HG03280 (cell line): Measurements from ENCODE around the gene PEBP1.
A peak's percentile ranks its signal among the peaks of the same experiment; 100 is the strongest.

Experiments used
- ATAC-seq: cut with Tn5 transposase; IDR thresholded peaks from one replicate; pipeline ENCODE4 v1.9.1; 2021; ENCODE audit warnings: mild to moderate bottlenecking, moderate library complexity; ENCODE audit not compliant: unreplicated experiment

Gene PEBP1

GRCh38 chr12:118135788-118136558 lies at the start of gene PEBP1:
PEBP1 (plus strand) TSS chr12:118136124; CDS start chr12:118136210, 86 bp downstream.
- peak; percentile 97 for ATAC-seq

DNA sequence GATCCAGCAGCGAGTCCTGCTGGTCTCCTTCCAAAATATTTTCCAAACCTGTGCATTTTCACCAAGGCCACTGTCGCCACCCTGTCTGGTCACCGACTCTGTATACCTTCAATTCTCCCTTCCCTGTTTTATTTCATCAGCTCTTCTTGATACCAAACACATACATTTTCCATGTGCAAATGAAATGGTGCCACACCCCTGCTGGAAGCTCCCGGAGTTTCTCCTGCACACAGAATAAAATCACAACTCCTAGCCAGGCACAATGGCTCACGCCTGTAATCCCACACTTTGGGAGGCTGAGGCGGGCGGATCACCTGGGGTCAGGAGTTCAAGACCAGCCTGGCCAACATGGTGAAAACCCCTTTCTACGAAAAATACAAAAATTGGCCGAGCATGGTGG lies 46.1 kb upstream of the PEBP1 start:
- no peak for ATAC-seq

DNA sequence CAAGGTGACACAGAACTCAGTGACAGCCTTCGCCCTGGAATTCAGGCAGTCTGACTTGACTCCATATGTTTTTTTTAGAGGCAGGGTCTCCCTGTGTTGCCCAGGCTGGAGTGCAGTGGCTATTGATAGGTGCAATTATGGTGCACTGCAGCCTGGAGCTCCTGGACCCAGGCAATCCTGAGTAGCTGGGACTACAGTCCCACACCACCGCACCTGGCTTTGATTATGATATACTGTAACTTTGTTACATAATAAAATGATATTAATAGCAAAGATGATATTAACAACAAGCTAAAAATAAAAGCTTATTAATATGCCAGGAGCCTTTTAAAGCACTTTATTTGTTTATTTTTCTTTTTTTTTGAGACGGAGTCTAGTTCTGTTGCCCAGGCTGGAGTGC lies 41.9 kb upstream of the PEBP1 start:
- ATAC-seq: no peak

- no peak for ATAC-seq
These were observed 37.5 kb upstream of the PEBP1 start for GRCh38 chr12:118098401-118098800.

DNA sequence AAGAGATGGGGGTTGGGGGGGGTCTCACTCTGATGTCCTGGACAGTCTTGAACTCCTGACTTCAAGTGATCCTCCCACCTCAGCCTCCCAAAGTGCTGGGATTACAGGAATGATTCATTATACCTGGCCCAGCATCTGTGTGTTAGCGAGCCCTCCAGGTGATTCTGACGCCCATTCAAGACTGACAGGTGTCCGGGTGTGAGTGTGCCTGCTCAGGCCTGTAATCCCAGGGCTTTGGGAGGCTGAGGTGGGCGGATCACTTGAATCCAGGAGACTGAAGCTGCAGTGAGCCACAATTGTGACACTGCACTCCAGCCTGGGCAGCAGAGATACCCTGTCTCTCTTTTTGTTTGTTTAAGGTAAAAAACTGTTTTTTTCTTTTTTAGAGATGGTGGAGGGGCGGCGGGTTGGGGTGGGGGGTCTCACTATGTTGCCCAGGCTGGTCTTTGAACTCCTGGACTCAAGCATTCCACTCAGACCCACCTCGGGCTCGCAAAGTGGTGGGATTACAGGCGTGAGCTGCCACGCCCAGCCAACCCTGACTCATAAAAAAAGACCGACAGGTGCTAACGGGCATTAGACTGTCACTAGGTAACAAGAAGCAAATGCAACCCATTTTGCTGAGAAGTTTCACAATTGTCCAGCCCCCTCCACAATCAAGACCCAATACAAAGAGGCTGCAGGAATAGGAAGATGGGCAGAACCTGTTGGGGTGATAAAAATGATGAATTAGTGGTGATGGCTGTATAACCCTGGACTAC lies 36.8 kb upstream of the PEBP1 start:
- no peak for ATAC-seq

DNA sequence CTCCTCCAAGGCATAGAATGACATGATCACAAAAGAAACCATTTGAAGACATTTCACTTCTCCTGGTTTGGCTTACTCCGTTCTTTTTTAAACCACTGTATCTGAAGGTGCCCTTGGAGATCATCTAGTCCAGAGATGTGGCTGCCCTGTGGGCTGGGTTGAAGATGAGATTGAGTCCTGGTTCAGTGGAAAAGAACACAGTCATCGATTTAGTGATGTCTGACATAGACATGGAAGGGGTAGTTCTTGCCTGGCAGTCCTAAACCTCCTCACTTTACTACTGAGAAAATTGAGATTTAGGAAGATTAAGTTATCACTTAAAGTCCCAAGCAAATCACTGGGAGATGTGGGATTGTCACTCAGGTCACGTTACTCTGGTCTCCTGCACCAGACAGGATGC lies 34.9 kb upstream of the PEBP1 start:
- ATAC-seq: no peak

- ATAC-seq: no peak
These were observed 33.9 kb upstream of the PEBP1 start for GRCh38 chr12:118102070-118102469.

- no peak for ATAC-seq
These were observed 33.3 kb upstream of the PEBP1 start for GRCh38 chr12:118102609-118103008.

GRCh38 chr12:118103201-118103600 lies 32.7 kb upstream of the PEBP1 start:
- no peak for ATAC-seq

DNA sequence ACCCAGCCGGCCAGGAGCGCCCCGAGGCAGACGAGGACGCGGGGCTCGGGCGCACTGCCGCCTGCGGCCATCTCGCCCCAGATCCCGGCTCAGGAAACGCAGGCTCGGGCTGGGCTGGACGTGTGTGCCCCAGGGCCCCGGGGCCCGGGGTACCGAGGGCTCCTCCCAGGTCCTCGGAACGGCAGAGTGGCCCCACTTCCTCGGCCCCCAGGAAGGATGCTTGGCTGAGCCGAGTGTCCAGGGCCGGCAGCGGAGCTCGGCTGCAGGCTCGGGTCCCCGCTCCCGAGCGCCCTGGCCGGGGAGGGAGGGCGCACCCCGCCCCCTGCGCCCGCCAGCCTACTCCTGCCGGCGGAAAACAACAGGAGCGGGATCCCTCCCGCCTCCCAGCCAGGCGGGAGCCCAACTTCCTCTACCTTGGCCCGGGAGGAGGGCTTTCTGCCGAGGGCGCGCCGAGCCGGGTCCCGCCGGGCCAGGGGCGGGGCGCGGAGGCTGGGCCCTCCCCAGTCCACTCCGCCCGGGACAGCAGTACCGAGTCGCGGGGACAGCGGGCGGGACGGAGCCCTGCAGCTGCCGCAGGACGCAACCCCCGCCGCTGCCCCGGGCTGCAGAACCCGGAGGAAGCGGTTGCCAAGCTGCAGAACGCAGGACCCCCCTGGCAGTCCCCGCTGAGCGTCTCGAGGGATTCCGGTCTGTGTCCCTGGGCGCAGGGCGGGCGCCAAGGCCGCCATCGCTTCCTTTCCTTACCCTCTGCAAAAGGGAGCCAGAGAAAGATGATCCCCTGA lies 32.1 kb upstream of the PEBP1 start, which contains the start of gene VSIG10:
Gene VSIG10 (minus strand): TSS at position 411 of the 782 bp plus-strand sequence. CDS start 340 bp downstream, at position 71.
- no peak for ATAC-seq

- ATAC-seq: no peak
These were observed 28.9 kb upstream of the PEBP1 start for GRCh38 chr12:118107011-118107410.

DNA sequence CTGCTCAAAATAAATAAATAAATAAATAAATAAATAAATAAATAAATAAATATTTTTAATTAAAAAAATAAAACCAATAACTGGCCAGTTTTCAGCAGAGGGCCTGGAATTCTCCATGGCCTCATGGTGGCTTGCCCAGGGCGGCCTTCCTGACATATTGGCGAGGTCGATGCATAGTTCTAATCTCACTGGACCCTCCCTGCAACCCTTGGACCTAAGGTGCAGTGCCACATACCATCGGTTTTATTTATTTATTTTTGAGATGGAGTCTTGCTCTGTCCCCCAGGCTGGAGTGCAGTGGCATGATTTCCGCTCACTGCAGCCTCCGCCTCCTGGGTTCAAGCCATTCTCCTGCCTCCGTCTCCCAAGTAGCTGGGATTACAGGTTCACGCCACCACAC lies 28.2 kb upstream of the PEBP1 start:
- no peak for ATAC-seq

GRCh38 chr12:118109088-118109487 lies 26.8 kb upstream of the PEBP1 start:
- ATAC-seq: no peak

- no peak for ATAC-seq
These were observed 16.5 kb upstream of the PEBP1 start for GRCh38 chr12:118119449-118119879.

- no peak for ATAC-seq
These were observed 15.2 kb upstream of the PEBP1 start for GRCh38 chr12:118120579-118121363.

DNA sequence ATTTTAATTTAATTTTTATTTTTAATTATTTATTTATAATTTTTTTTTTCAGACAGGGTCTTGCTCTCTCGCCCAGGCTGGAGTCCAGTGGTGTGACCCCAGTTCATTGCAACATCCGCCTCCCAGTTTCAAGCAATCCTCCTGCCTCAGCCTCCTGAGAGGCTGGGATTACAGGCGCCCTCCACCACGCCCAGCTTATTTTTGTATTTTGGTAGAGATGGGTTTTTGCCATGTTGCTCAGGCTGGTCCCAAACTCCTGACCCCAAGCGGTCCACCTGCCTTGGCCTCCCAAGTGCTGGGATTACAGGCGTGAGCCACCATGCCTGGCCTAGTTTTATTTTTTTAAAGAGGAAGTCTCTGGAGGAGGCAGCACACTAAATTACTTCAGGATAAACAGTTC lies 13.7 kb upstream of the PEBP1 start:
- no peak for ATAC-seq

GRCh38 chr12:118124333-118124874 lies 11.5 kb upstream of the PEBP1 start:
- no peak for ATAC-seq

DNA sequence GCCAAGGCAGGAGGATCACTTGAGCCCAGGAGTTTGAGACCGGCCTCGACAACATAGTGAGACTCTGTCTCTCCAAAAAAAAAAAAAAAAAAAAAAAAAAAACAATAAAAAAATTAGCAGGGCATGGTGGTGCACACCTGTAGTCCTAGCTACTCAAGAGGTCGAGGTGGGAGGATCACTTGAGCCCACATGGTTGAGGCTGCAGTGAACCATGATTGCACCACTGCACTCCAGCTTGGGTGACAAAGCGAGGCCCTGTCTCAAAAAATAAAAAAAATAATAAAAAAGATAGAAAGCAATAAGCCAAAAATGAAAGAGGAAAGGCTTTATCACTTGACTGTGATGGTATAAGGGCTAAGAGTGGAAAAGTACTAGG lies 10.2 kb upstream of the PEBP1 start:
- no peak for ATAC-seq

GRCh38 chr12:118126119-118126757 lies 9.7 kb upstream of the PEBP1 start:
- no peak for ATAC-seq

- ATAC-seq: no peak
These were observed 8.1 kb upstream of the PEBP1 start for GRCh38 chr12:118127867-118128266.
